Measurements from ENCODE around the gene PLXNA4. TPM values are rescaled to one million over a fixed set of nuclear protein-coding genes. Genes with fewer than 3 reads are reported as not detected.

PLXNA4 gene
- total and polyA plus RNA-seq, 2 experiments from 2014 or later: 0.08 to 0.80 TPM

GRCh38 chr7:132430041-132430855, 146.0 kb downstream of the PLXNA4 start:
- Histone ChIP-seq H3K27ac (ENCODE audit: low read depth) (no peak overlapping the region), H3K4me1 (ENCODE audit: insufficient read depth) (peaks cover 7% of the 10 kb centered on the region), H4K20me1 (replicated peaks; ENCODE audit: insufficient read depth) (no peaks in the 10 kb centered on the region), H3K36me3 (ENCODE audit: insufficient read depth) (no peaks in the 10 kb centered on the region), H3K27me3 (ENCODE audit: insufficient read depth) (no peaks in the 10 kb centered on the region), H3K9me2 (ENCODE audit: insufficient read depth) (no peaks in the 10 kb centered on the region), H3K4me3 (no peak overlapping the region), H3F3A (replicated peaks; ENCODE audit: low read depth) (no peaks in the 10 kb centered on the region), H3K79me2 (replicated peaks; ENCODE audit: insufficient read depth) (no peaks in the 10 kb centered on the region), H2AFZ (no peak overlapping the region), H3K4me2 (no peak overlapping the region)
- H3K36me3 Mint-ChIP-seq (ENCODE audit: low read depth): no peaks in the 10 kb centered on the region
- H3K4me3 Mint-ChIP-seq: no peak overlapping the region
- no peak for ATAC-seq
- no peaks in the 10 kb centered on the region for H3K27me3 Mint-ChIP-seq (ENCODE audit: insufficient read depth, low read depth, poor library complexity)
- no peak overlapping the region for H3K27ac Mint-ChIP-seq
- H3K4me1 Mint-ChIP-seq: peaks cover 7% of the 10 kb centered on the region
- DNase-seq (ENCODE audit: low spot score): no peak
- TF ChIP-seq EZH2phosphoT487 (IDR thresholded peaks at IDR 0.05; ENCODE audit: unreplicated experiment) (no peak), NANOG (IDR thresholded peaks at IDR 0.05; ENCODE audit: borderline replicate concordance) (no peak), ZNF462 (CRISPR knock-in tag; IDR thresholded peaks at IDR 0.05) (no peak), STAT1 (IDR thresholded peaks at IDR 0.05; ENCODE audit: unreplicated experiment) (no peak), EZH2 (IDR thresholded peaks at IDR 0.05; ENCODE audit: low read depth, unreplicated experiment) (no peak), POLR2AphosphoS5 (IDR thresholded peaks at IDR 0.05; ENCODE audit: low read depth) (no peak), ETS1 (IDR thresholded peaks at IDR 0.05) (no peak), REST (IDR thresholded peaks at IDR 0.05; ENCODE audit: unreplicated experiment) (no peak), ZNF114 (CRISPR knock-in tag; IDR thresholded peaks at IDR 0.05) (no peak), JUNB (IDR thresholded peaks at IDR 0.05; ENCODE audit: unreplicated experiment) (no peak), ZNF331 (CRISPR knock-in tag; IDR thresholded peaks at IDR 0.05; ENCODE audit: low read depth) (no peak), CTCF (conservative IDR thresholded peaks at IDR 0.05; ENCODE audit: low read depth in 2 of 2) (no peak)
- no peaks in the 10 kb centered on the region for H3K9me3 Mint-ChIP-seq

Data from GM23338 (cell line).